WTC11 (cell line): ENCODE measurements around the gene VPS33B. TPM values are rescaled to one million over a fixed set of nuclear protein-coding genes. Genes with fewer than 3 reads are reported as not detected.

Experiments
- ATAC-seq: fragments of 200-7000 bp; cut with Tn5 transposase; 2 replicates; pipeline ENCODE4 v1.10.0; 2021; ENCODE audit warnings: mild to moderate bottlenecking, moderate library complexity
- CTCF ChIA-PET: fragments of 300-600 bp; sonication (Branson Sonifier 250); formaldehyde crosslinking; loops from one replicate; lab custom pipeline; 2021; ENCODE audit warnings: antibody characterized with exemption; lab: Charles Lee
- POLR2A ChIA-PET: fragments of 350-600 bp; sonication (Branson Sonifier 250); formaldehyde crosslinking; loops from one replicate; lab custom pipeline; 2021; ENCODE audit warnings: antibody characterized with exemption; lab: Charles Lee
- DNase-seq: peaks from one replicate; pipeline ENCODE4 v3.0.0; 2021; ENCODE audit warnings: low spot score
- H3K27ac Mint-ChIP-seq: 2 replicates; pipeline ENCODE4 v1.8.0; 2021; ENCODE audit warnings: mixed read lengths
- H3K27me3 Mint-ChIP-seq: 2 replicates; pipeline ENCODE4 v1.8.0; 2021; ENCODE audit warnings: low read depth, mild to moderate bottlenecking, moderate library complexity, mixed read lengths
- H3K36me3 Mint-ChIP-seq: 2 replicates; pipeline ENCODE4 v1.8.0; 2021; ENCODE audit warnings: mixed read lengths
- H3K4me1 Mint-ChIP-seq: 2 replicates; pipeline ENCODE4 v1.8.0; 2022; ENCODE audit warnings: mixed read lengths
- H3K4me3 Mint-ChIP-seq: 2 replicates; pipeline ENCODE4 v1.8.0; 2021; ENCODE audit warnings: mild to moderate bottlenecking, moderate library complexity, mixed read lengths
- H3K9me3 Mint-ChIP-seq: 2 replicates; pipeline ENCODE4 v1.8.0; 2021; ENCODE audit warnings: mixed read lengths
- CDX4 ChIP-seq: fragments of 250-450 bp; sonication (Bioruptor Pico); IDR thresholded peaks from 2 replicates; pipeline ENCODE4 v1.9.0; 2021; ENCODE audit warnings: moderate library complexity, mild to moderate bottlenecking, inconsistent platforms, borderline replicate concordance
- CREM ChIP-seq: sonication (generic); formaldehyde crosslinking; IDR thresholded peaks from 2 replicates; pipeline ENCODE4 v1.8.1; 2022; ENCODE audit warnings: mild to moderate bottlenecking, missing genetic modification reagents, moderate library complexity
- ESRRA ChIP-seq: sonication (generic); formaldehyde crosslinking; IDR thresholded peaks from 2 replicates; pipeline ENCODE4 v1.8.1; 2022; ENCODE audit warnings: mild to moderate bottlenecking, missing genetic modification reagents, borderline replicate concordance
- FOXJ3 ChIP-seq: sonication (generic); formaldehyde crosslinking; IDR thresholded peaks from 2 replicates; pipeline ENCODE4 v1.9.0; 2021; ENCODE audit warnings: missing genetic modification reagents, mild to moderate bottlenecking, borderline replicate concordance
- FOXK1 ChIP-seq: sonication (generic); formaldehyde crosslinking; IDR thresholded peaks from 2 replicates; pipeline ENCODE4 v1.8.0; 2022; ENCODE audit warnings: mild to moderate bottlenecking, moderate library complexity, missing genetic modification reagents
- FOXP1 ChIP-seq: sonication (generic); formaldehyde crosslinking; IDR thresholded peaks from 2 replicates; pipeline ENCODE4 v1.8.0; 2022; ENCODE audit warnings: missing genetic modification reagents, mild to moderate bottlenecking, moderate library complexity, borderline replicate concordance
- FOXP4 ChIP-seq: sonication (generic); formaldehyde crosslinking; IDR thresholded peaks from 2 replicates; pipeline ENCODE4 v1.8.0; 2022; ENCODE audit warnings: mild to moderate bottlenecking, missing genetic modification reagents
- IRF1 ChIP-seq: sonication (generic); formaldehyde crosslinking; IDR thresholded peaks from 2 replicates; pipeline ENCODE4 v1.8.0; 2023; ENCODE audit warnings: missing genetic modification reagents
- JAZF1 ChIP-seq: fragments of 250-450 bp; sonication (Bioruptor Pico); IDR thresholded peaks from 2 replicates; pipeline ENCODE4 v1.9.0; 2021; ENCODE audit warnings: moderate library complexity, mild to moderate bottlenecking, inconsistent platforms
- MAX ChIP-seq: sonication (generic); formaldehyde crosslinking; IDR thresholded peaks from 2 replicates; pipeline ENCODE4 v1.8.0; 2022; ENCODE audit warnings: mild to moderate bottlenecking, missing genetic modification reagents
- MYBL2 ChIP-seq: sonication (generic); formaldehyde crosslinking; IDR thresholded peaks from 2 replicates; pipeline ENCODE4 v1.8.1; 2023; ENCODE audit warnings: mild to moderate bottlenecking, moderate library complexity, missing genetic modification reagents
- NFE2L1 ChIP-seq: sonication (generic); formaldehyde crosslinking; IDR thresholded peaks from 2 replicates; pipeline ENCODE4 v1.8.1; 2023; ENCODE audit warnings: missing genetic modification reagents
- NR2C2 ChIP-seq: sonication (generic); formaldehyde crosslinking; IDR thresholded peaks from 2 replicates; pipeline ENCODE4 v1.8.0; 2022; ENCODE audit warnings: mild to moderate bottlenecking, missing genetic modification reagents
- PRRX2 ChIP-seq: fragments of 250-450 bp; sonication (Bioruptor Pico); IDR thresholded peaks from 2 replicates; pipeline ENCODE4 v1.8.0; 2021; ENCODE audit warnings: mild to moderate bottlenecking
- STAT6 ChIP-seq: sonication (generic); formaldehyde crosslinking; conservative IDR thresholded peaks from 2 replicates; pipeline ENCODE4 v1.8.1; 2023; ENCODE audit warnings: mild to moderate bottlenecking, low read depth, missing genetic modification reagents, moderate library complexity
- TCF7 ChIP-seq: sonication (generic); formaldehyde crosslinking; IDR thresholded peaks from 2 replicates; pipeline ENCODE4 v1.8.0; 2022; ENCODE audit warnings: mild to moderate bottlenecking, low read depth, missing genetic modification reagents, moderate library complexity
- TEAD1 ChIP-seq: sonication (generic); formaldehyde crosslinking; IDR thresholded peaks from 2 replicates; pipeline ENCODE4 v1.8.0; 2022; ENCODE audit warnings: mild to moderate bottlenecking, missing genetic modification reagents
- TP53 ChIP-seq: sonication (generic); formaldehyde crosslinking; IDR thresholded peaks from 2 replicates; pipeline ENCODE4 v1.8.1; 2023; ENCODE audit warnings: mild to moderate bottlenecking, missing genetic modification reagents
- USF2 ChIP-seq: sonication (generic); formaldehyde crosslinking; IDR thresholded peaks from 2 replicates; pipeline ENCODE4 v1.8.1; 2023; ENCODE audit warnings: mild to moderate bottlenecking, missing genetic modification reagents, moderate library complexity
- ZNF121 ChIP-seq: sonication (generic); formaldehyde crosslinking; IDR thresholded peaks from 2 replicates; pipeline ENCODE4 v1.8.0; 2023; ENCODE audit warnings: missing genetic modification reagents
- ZNF263 ChIP-seq: sonication (generic); formaldehyde crosslinking; IDR thresholded peaks from 2 replicates; pipeline ENCODE4 v1.8.1; 2022; ENCODE audit warnings: low read depth, mild to moderate bottlenecking, moderate library complexity, missing genetic modification reagents
- ZNF281 ChIP-seq: sonication (generic); formaldehyde crosslinking; IDR thresholded peaks from 2 replicates; pipeline ENCODE4 v1.8.0; 2023; ENCODE audit warnings: mild to moderate bottlenecking, missing genetic modification reagents
- total RNA-seq: library from RNA; stranded (reverse); gene quantifications from 3 replicates; pipeline ENCODE4 v1.2.3, GENCODE V29; 2021

The VPS33B gene
- total RNA-seq, 1 experiment from 2014 or later: 21.1 TPM

- DNase-seq: no peak
- Mint-ChIP-seq H3K36me3 (peaks cover 32% of the 10 kb centered on the region), H3K4me1 (peaks cover 16% of the 10 kb centered on the region), H3K27me3 (no peaks in the 10 kb centered on the region)
- CTCF ChIA-PET: interaction anchor here (0.6 to 6.2 kb wide), 36 partner anchors 11 to 373 kb away, joined by 3 to 264 read pairs (median 7); partner anchors contain the start of genes FES, HDDC3, MAN2A2 and PRC1
- no peak for TF ChIP-seq CDX4 (CRISPR knock-in tag)
- TF ChIP-seq JAZF1 (CRISPR knock-in tag): no peak
- no peak for TF ChIP-seq CREM (CRISPR knock-in tag)
- no peak for TF ChIP-seq TEAD1
- TF ChIP-seq PRRX2 (CRISPR knock-in tag): no peak
- TF ChIP-seq ESRRA: no peak
- TF ChIP-seq IRF1 (CRISPR knock-in tag): no peak
- TF ChIP-seq FOXJ3 (CRISPR knock-in tag): no peak
- TF ChIP-seq, all 79 proteins: peak for 0
- H3K4me3 Mint-ChIP-seq: peak overlapping the region; percentile 71
- POLR2A ChIA-PET: interaction anchor here (0.9 to 2.1 kb wide), 4 partner anchors 9 to 75 kb away, joined by 3 to 10 read pairs (median 4); partner anchors contain the start of gene UNC45A
- no peaks in the 10 kb centered on the region for H3K9me3 Mint-ChIP-seq
- H3K27ac Mint-ChIP-seq: peak overlapping the region; percentile 28; the same call in 1 of the 2 replicates
- no peak for ATAC-seq
Observed at GRCh38 chr15:90957791-90958190, 64.6 kb downstream of the VPS33B start.

GRCh38 chr15:90957031-90957790 is 65.2 kb downstream of the VPS33B start:
- Mint-ChIP-seq H3K27me3 (no peaks in the 10 kb centered on the region), H3K27ac (no peak overlapping the region), H3K4me1 (peaks cover 16% of the 10 kb centered on the region), H3K36me3 (peaks cover 33% of the 10 kb centered on the region), H3K9me3 (no peaks in the 10 kb centered on the region), H3K4me3 (peak overlapping the region; percentile 74)
- DNase-seq (peak; percentile 61), ATAC-seq (peak; percentile 6)
- POLR2A ChIA-PET: interaction anchor here (0.7 to 2.1 kb wide), 10 partner anchors 9 to 240 kb away, joined by 3 to 10 read pairs (median 4); partner anchors contain the start of genes BLM, PRC1 and UNC45A
- CTCF ChIA-PET: interaction anchor here (0.6 to 6.2 kb wide), 61 partner anchors 10 to 1382 kb away, joined by 3 to 264 read pairs (median 5); partner anchors contain the start of genes BLM, FES, HDDC3 and MAN2A2
- TF ChIP-seq TP53: no peak; the same call in none of the 2 replicates
- 0 out of 2 replicates have a peak, but pooled peaks have one; percentile 46 for TF ChIP-seq MAX (CRISPR knock-in tag)
- no peak for TF ChIP-seq STAT6
- TF ChIP-seq MYBL2 (CRISPR knock-in tag): peak; percentile 51; the same call in 1 of the 2 replicates
- 0 out of 2 replicates have a peak, but pooled peaks have one; percentile 27 for TF ChIP-seq TCF7 (CRISPR knock-in tag)
- peak; percentile 15; the same call in 1 of the 2 replicates for TF ChIP-seq NR2C2
- peak; percentile 27; the same call in 1 of the 2 replicates for TF ChIP-seq NFE2L1 (CRISPR knock-in tag)
- no peak for TF ChIP-seq ZNF121 (CRISPR knock-in tag)
- TF ChIP-seq FOXP4: peak; percentile 44; the same call in 1 of the 2 replicates
- 0 out of 2 replicates have a peak, but pooled peaks have one; percentile 19 for TF ChIP-seq ZNF281 (CRISPR knock-in tag)
- TF ChIP-seq ZNF263 (CRISPR knock-in tag): no peak
- TF ChIP-seq FOXK1 (CRISPR knock-in tag): peak; percentile 32; the same call in 1 of the 2 replicates
- TF ChIP-seq FOXP1 (CRISPR knock-in tag): peak; percentile 86; the same call in 1 of the 2 replicates
- TF ChIP-seq PRRX2 (CRISPR knock-in tag): no peak
- TF ChIP-seq USF2: peak; percentile 15; the same call in 1 of the 2 replicates
